Measurements from ENCODE around the gene LIMK2. TPM values are rescaled to one million over a fixed set of nuclear protein-coding genes. Genes with fewer than 3 reads are reported as not detected.

Gene LIMK2
- total and polyA plus RNA-seq, 9 of the 15 experiments (the other 6 are each of a cell fraction or from before 2014, with no cell fraction given): 1.1 to 14.5 (median 8.5) TPM

GRCh38 chr22:31275018-31275417 is 62.9 kb downstream of the LIMK2 start:
- Histone ChIP-seq H3K4me3 (no peak overlapping the region), H3K4me2 (ENCODE audit: insufficient read depth, low read length) (no peak overlapping the region), H3K36me3 (ENCODE audit: control insufficient read depth, insufficient read depth, low read length) (peaks cover 24% of the 10 kb centered on the region; the same call in 2 of the 3 replicates), H3K27ac (ENCODE audit: extremely low read depth, low read depth, low read length) (no peak overlapping the region), H4K20me1 (replicated peaks; ENCODE audit: control insufficient read depth, insufficient read depth, low read length) (no peaks in the 10 kb centered on the region), H3K9ac (ENCODE audit: insufficient read depth in 1 of 2, low read depth in 2 of 2, low read length in 2 of 2) (peak overlapping the region in 1 of 2 experiments; percentile 64; a peak in 1 of 4 replicates), H2AFZ (ENCODE audit: low read depth, low read length) (no peak overlapping the region), H3K27me3 (ENCODE audit: control insufficient read depth in 2 of 2, insufficient read depth in 2 of 2, low read length in 2 of 2) (no peaks in the 10 kb centered on the region), H3K4me1 (replicated peaks in 1 of 2; ENCODE audit: control insufficient read depth in 2 of 2, insufficient read depth in 2 of 2, low read length in 2 of 2) (peaks cover 0 to 2% of the 10 kb centered on the region in 2 experiments; a peak in 1 of 5 replicates), H3K9me1 (ENCODE audit: control insufficient read depth, insufficient read depth, low read length) (no peaks in the 10 kb centered on the region), H3K9me3 (replicated peaks; ENCODE audit: control insufficient read depth, insufficient read depth, low read depth, low read length) (no peaks in the 10 kb centered on the region), H3K79me2 (ENCODE audit: control insufficient read depth, insufficient read depth, low read length) (no peaks in the 10 kb centered on the region)
- ChIA-PET CTCF (ENCODE audit: low intra/inter-chr PET ratio) (no interaction called here), POLR2A (interaction anchor here (0.6 to 1.4 kb wide), 3 partner anchors 8 to 27 kb away, joined by 4 read pairs; no protein-coding TSS in a partner anchor)
- WGBS (ENCODE audit: insufficient coverage, low coverage, missing lambda C conversion rate): 91% methylated on average over 5 of the region's 6 CpGs
- FAIRE-seq (no peak), DNase-seq (ENCODE audit: extremely low read depth in 1 of 4, low spot score in 3 of 4) (no peak), ATAC-seq (no peak)
- in situ Hi-C loops (cut with MboI): no loop called here
- TF ChIP-seq EP300 (IDR thresholded peaks at IDR 0.05; ENCODE audit: low read length) (no peak), FUS (optimal IDR thresholded peaks at IDR 0.05; ENCODE audit: low read depth, low read length) (no peak)
- intact Hi-C loops (cut with micrococcal nuclease): no loop called here
- BruUV-seq (replicated peaks): no TSS peak

DNA sequence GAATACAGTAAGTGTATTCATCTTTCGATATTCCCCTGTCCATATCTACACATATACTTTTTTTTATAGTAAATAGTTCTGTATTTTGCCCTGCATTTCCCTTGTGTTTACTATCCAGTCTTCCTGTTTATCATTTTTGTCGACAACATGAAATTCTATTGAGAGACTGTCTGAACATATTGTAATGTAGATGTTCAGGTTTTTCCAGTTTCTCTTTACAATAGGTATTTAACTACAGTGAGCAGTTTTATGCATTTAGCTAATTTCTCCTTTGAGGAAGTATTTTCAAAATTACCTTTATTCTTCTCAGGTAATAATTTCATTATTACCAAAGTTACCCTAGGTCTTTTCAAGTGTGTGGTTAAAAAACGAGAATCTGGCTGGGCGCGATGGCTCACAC is 63.5 kb downstream of the LIMK2 start:
- FAIRE-seq (no peak), DNase-seq (ENCODE audit: extremely low read depth in 1 of 4, low spot score in 3 of 4) (no peak), ATAC-seq (no peak)
- H4K20me1 ChIP-seq (replicated peaks; ENCODE audit: control insufficient read depth, insufficient read depth, low read length): no peaks in the 10 kb centered on the region
- no peak overlapping the region for H3K9ac ChIP-seq (ENCODE audit: insufficient read depth in 1 of 2, low read depth in 2 of 2, low read length in 2 of 2)
- ChIA-PET POLR2A (interaction anchor here (0.6 to 1.4 kb wide), 2 partner anchors 10 to 27 kb away, joined by 4 read pairs; no protein-coding TSS in a partner anchor), CTCF (ENCODE audit: low intra/inter-chr PET ratio) (no interaction called here)
- intact Hi-C loops (cut with micrococcal nuclease) (no loop called here), in situ Hi-C loops (cut with MboI) (no loop called here)
- H2AFZ ChIP-seq (ENCODE audit: low read depth, low read length): no peak overlapping the region
- no peaks in the 10 kb centered on the region for H3K9me3 ChIP-seq (replicated peaks; ENCODE audit: control insufficient read depth, insufficient read depth, low read depth, low read length)
- no peak overlapping the region for H3K4me2 ChIP-seq (ENCODE audit: insufficient read depth, low read length)
- H3K79me2 ChIP-seq (ENCODE audit: control insufficient read depth, insufficient read depth, low read length): no peaks in the 10 kb centered on the region
- H3K27ac ChIP-seq (ENCODE audit: extremely low read depth, low read depth, low read length): no peak overlapping the region
- peaks cover 0 to 2% of the 10 kb centered on the region in 2 experiments; a peak in 1 of 5 replicates for H3K4me1 ChIP-seq (replicated peaks in 1 of 2; ENCODE audit: control insufficient read depth in 2 of 2, insufficient read depth in 2 of 2, low read length in 2 of 2)
- H3K9me1 ChIP-seq (ENCODE audit: control insufficient read depth, insufficient read depth, low read length): no peaks in the 10 kb centered on the region
- no peaks in the 10 kb centered on the region for H3K27me3 ChIP-seq (ENCODE audit: control insufficient read depth in 2 of 2, insufficient read depth in 2 of 2, low read length in 2 of 2)
- H3K36me3 ChIP-seq (ENCODE audit: control insufficient read depth, insufficient read depth, low read length): peaks cover 24% of the 10 kb centered on the region; the same call in 2 of the 3 replicates
- 90% methylated on average over 4 of the region's 5 CpGs for WGBS (ENCODE audit: insufficient coverage, low coverage, missing lambda C conversion rate)
- BruUV-seq (replicated peaks): no TSS peak
- TF ChIP-seq, protein P1, sequence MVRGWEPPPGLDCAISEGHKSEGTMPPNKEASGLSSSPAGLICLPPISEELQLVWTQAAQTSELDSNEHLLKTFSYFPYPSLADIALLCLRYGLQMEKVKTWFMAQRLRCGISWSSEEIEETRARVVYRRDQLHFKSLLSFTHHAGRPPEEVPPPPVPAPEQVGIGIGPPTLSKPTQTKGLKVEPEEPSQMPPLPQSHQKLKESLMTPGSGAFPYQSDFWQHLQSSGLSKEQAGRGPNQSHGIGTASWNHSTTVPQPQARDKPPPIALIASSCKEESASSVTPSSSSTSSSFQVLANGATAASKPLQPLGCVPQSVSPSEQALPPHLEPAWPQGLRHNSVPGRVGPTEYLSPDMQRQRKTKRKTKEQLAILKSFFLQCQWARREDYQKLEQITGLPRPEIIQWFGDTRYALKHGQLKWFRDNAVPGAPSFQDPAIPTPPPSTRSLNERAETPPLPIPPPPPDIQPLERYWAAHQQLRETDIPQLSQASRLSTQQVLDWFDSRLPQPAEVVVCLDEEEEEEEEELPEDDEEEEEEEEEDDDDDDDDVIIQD (CRISPR knock-in tag; IDR thresholded peaks at IDR 0.05): no peak
- TF ChIP-seq ATF7 (IDR thresholded peaks at IDR 0.05) (no peak), MECOM (CRISPR knock-in tag; IDR thresholded peaks at IDR 0.05) (no peak), ZNF146 (CRISPR knock-in tag; IDR thresholded peaks at IDR 0.05; ENCODE audit: unreplicated experiment) (no peak), SOX6 (IDR thresholded peaks at IDR 0.05) (no peak), ETS2 (tag; IDR thresholded peaks at IDR 0.05; ENCODE audit: borderline replicate concordance, poor library complexity, severe bottlenecking) (no peak)
- TF ChIP-seq, protein P2, sequence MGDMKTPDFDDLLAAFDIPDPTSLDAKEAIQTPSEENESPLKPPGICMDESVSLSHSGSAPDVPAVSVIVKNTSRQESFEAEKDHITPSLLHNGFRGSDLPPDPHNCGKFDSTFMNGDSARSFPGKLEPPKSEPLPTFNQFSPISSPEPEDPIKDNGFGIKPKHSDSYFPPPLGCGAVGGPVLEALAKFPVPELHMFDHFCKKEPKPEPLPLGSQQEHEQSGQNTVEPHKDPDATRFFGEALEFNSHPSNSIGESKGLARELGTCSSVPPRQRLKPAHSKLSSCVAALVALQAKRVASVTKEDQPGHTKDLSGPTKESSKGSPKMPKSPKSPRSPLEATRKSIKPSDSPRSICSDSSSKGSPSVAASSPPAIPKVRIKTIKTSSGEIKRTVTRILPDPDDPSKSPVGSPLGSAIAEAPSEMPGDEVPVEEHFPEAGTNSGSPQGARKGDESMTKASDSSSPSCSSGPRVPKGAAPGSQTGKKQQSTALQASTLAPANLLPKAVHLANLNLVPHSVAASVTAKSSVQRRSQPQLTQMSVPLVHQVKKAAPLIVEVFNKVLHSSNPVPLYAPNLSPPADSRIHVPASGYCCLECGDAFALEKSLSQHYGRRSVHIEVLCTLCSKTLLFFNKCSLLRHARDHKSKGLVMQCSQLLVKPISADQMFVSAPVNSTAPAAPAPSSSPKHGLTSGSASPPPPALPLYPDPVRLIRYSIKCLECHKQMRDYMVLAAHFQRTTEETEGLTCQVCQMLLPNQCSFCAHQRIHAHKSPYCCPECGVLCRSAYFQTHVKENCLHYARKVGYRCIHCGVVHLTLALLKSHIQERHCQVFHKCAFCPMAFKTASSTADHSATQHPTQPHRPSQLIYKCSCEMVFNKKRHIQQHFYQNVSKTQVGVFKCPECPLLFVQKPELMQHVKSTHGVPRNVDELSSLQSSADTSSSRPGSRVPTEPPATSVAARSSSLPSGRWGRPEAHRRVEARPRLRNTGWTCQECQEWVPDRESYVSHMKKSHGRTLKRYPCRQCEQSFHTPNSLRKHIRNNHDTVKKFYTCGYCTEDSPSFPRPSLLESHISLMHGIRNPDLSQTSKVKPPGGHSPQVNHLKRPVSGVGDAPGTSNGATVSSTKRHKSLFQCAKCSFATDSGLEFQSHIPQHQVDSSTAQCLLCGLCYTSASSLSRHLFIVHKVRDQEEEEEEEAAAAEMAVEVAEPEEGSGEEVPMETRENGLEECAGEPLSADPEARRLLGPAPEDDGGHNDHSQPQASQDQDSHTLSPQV (IDR thresholded peaks at IDR 0.05): no peak
- H3K4me3 ChIP-seq: no peak overlapping the region

Data from K562 (cell line).